Fibroblast of villous mesenchyme (primary cell): ENCODE measurements around the gene DBNDD1. TPM values are rescaled to one million over a fixed set of nuclear protein-coding genes. Genes with fewer than 3 reads are reported as not detected.

Experiments
- DNase-seq: peaks from one replicate; pipeline ENCODE4 v3.0.0-alpha.2; 2010; ENCODE audit warnings: low read depth
- H3K4me3 ChIP-seq: 2 replicates; pipeline ENCODE4 v1.5.1; 2011; ENCODE audit warnings: low read depth, mild to moderate bottlenecking, low read length
- CTCF ChIP-seq: IDR thresholded peaks from 2 replicates; pipeline ENCODE4 v1.5.1; 2012; ENCODE audit warnings: low read depth, mild to moderate bottlenecking, low read length; ENCODE audit not compliant: insufficient read depth
- total RNA-seq: library from RNA; depleted of rRNA; stranded (reverse); fragments of >200 nt; gene quantifications from 2 replicates; pipeline ENCODE4 v1.2.3, GENCODE V29; 2012

DBNDD1 gene
- total RNA-seq, 1 donor, result 0.86 TPM

GRCh38 chr16:90035902-90036301 is 16.6 kb upstream of the DBNDD1 start:
- H3K4me3 ChIP-seq, result no peak overlapping the region
- TF ChIP-seq CTCF, result no peak
- DNase-seq, result no peak

- no peak for DNase-seq
- no peak overlapping the region for H3K4me3 ChIP-seq
- TF ChIP-seq CTCF, result no peak
Measured at GRCh38 chr16:90034504-90034903, 15.2 kb upstream of the DBNDD1 start.

GRCh38 chr16:90033387-90033786 is 14.1 kb upstream of the DBNDD1 start:
- H3K4me3 ChIP-seq, result no peak overlapping the region
- TF ChIP-seq CTCF, result no peak
- DNase-seq, result no peak

GRCh38 chr16:90032674-90033331 is 13.5 kb upstream of the DBNDD1 start:
- H3K4me3 ChIP-seq, result no peak overlapping the region
- DNase-seq, result peak; percentile 61
- no peak for TF ChIP-seq CTCF

GRCh38 chr16:90031931-90032673 is 12.8 kb upstream of the DBNDD1 start:
- peak; percentile 62 for DNase-seq
- TF ChIP-seq CTCF, result no peak
- no peak overlapping the region for H3K4me3 ChIP-seq

- TF ChIP-seq CTCF, result no peak
- H3K4me3 ChIP-seq, result no peak overlapping the region
- DNase-seq, result no peak
Measured at GRCh38 chr16:90031186-90031930, 12.1 kb upstream of the DBNDD1 start.
